IMR-90 (cell line): Measurements from ENCODE around the gene UNC119. TPM values are rescaled to one million over a fixed set of nuclear protein-coding genes. Genes with fewer than 3 reads are reported as not detected.

ENCODE experiments used
- ATAC-seq: fragments of 200-7000 bp; cut with Tn5 transposase; 2 replicates; pipeline ENCODE4 v1.9.1; 2020; ENCODE audit warnings: low read depth, mild to moderate bottlenecking, moderate library complexity
- BruUV-seq: library from RNA; stranded (reverse); fragments of 400-500 nt; replicated peaks from 2 replicates; lab custom pipeline; 2021; lab: Mats Ljungman, UMichigan
- CTCF ChIA-PET: fragments of 300-600 bp; formaldehyde crosslinking; extraction: SDS; loops from one replicate; lab custom pipeline; 2021; ENCODE audit warnings: antibody characterized with exemption; lab: Yijun Ruan, JAX
- POLR2A ChIA-PET: fragments of 300-600 bp; sonication (Branson Sonifier 250); formaldehyde crosslinking; loops from one replicate; lab custom pipeline; 2022; ENCODE audit warnings: antibody characterized with exemption; ENCODE audit not compliant: unreplicated experiment; lab: Charles Lee
- DNase-seq: peaks from one replicate; pipeline ENCODE4 v3.0.0; 2013
- H2AFZ ChIP-seq: replicated peaks from 2 replicates; pipeline ENCODE3; 2013; ENCODE audit warnings: low read length, mild to moderate bottlenecking; ENCODE audit not compliant: poor library complexity
- H2AK5ac ChIP-seq: 2 replicates; pipeline ENCODE4 v1.6.1; 2013; ENCODE audit warnings: low read depth, low read length, inconsistent platforms
- H2AK9ac ChIP-seq: replicated peaks from 2 replicates; pipeline ENCODE3; 2013; ENCODE audit warnings: mild to moderate bottlenecking, low read depth, low read length, moderate library complexity; ENCODE audit not compliant: poor library complexity
- H2BK120ac ChIP-seq: 2 replicates; pipeline ENCODE4 v1.6.1; 2013; ENCODE audit warnings: low read depth, low read length, inconsistent platforms
- H2BK15ac ChIP-seq: 3 replicates; pipeline ENCODE4 v1.6.1; 2013; ENCODE audit warnings: low read depth, low read length, inconsistent platforms
- H2BK20ac ChIP-seq: 2 replicates; pipeline ENCODE4 v1.6.1; 2013; ENCODE audit warnings: low read depth, mild to moderate bottlenecking, inconsistent platforms, low read length, moderate library complexity
- H2BK5ac ChIP-seq: 2 replicates; pipeline ENCODE4 v1.6.1; 2013; ENCODE audit warnings: mild to moderate bottlenecking, low read depth, low read length, inconsistent platforms; ENCODE audit not compliant: poor library complexity, severe bottlenecking
- H3K14ac ChIP-seq: replicated peaks from 2 replicates; pipeline ENCODE4 v1.6.1; 2013; ENCODE audit warnings: low read depth, low read length, inconsistent platforms
- H3K18ac ChIP-seq: 2 replicates; pipeline ENCODE4 v1.6.1; 2013; ENCODE audit warnings: low read depth, low read length, control low read depth
- H3K23ac ChIP-seq: 2 replicates; pipeline ENCODE4 v1.6.1; 2013; ENCODE audit warnings: low read depth, low read length, inconsistent platforms
- H3K27ac ChIP-seq: 2 replicates; pipeline ENCODE4 v1.5.1; 2013; ENCODE audit warnings: mild to moderate bottlenecking, control low read depth, low read length; ENCODE audit not compliant: insufficient read depth
- H3K27me3 ChIP-seq: 2 replicates; pipeline ENCODE4 v1.6.1; 2013; ENCODE audit warnings: low read length; ENCODE audit not compliant: control insufficient read depth, insufficient read depth
- H3K36me3 ChIP-seq: 2 replicates; pipeline ENCODE4 v1.6.1; 2013; ENCODE audit warnings: low read length, mixed read lengths; ENCODE audit not compliant: control insufficient read depth, insufficient read depth
- H3K4ac ChIP-seq: 2 replicates; pipeline ENCODE4 v1.6.1; 2013; ENCODE audit warnings: low read depth, low read length, inconsistent platforms
- H3K4me1 ChIP-seq: 2 replicates; pipeline ENCODE4 v1.6.1; 2013; ENCODE audit warnings: low read length, mixed read lengths; ENCODE audit not compliant: control insufficient read depth, insufficient read depth
- H3K4me2 ChIP-seq: 2 replicates; pipeline ENCODE4 v1.6.1; 2013; ENCODE audit warnings: low read depth, mild to moderate bottlenecking, control low read depth, low read length, moderate library complexity
- H3K4me3 ChIP-seq: 2 replicates; pipeline ENCODE4 v1.5.1; 2013; ENCODE audit warnings: low read depth, mild to moderate bottlenecking, control low read depth, low read length, moderate library complexity; ENCODE audit not compliant: insufficient read depth
- H3K56ac ChIP-seq: 2 replicates; pipeline ENCODE4 v1.6.1; 2013; ENCODE audit warnings: low read length, inconsistent platforms; ENCODE audit not compliant: insufficient read depth; ENCODE audit errors: extremely low read depth
- H3K79me1 ChIP-seq, 2 experiments: 2 replicates each; pipeline ENCODE4 v1.6.1; 2013; ENCODE audit warnings: low read length in 2 of 2, inconsistent platforms in 1 of 2, low read depth in 1 of 2
- H3K9ac ChIP-seq: 2 replicates; pipeline ENCODE4 v1.6.1; 2013; ENCODE audit warnings: low read depth, low read length, control low read depth
- H3K9me1 ChIP-seq: 2 replicates; pipeline ENCODE4 v1.6.1; 2013; ENCODE audit warnings: low read length, inconsistent platforms; ENCODE audit not compliant: insufficient read depth
- H3K9me3 ChIP-seq: 2 replicates; pipeline ENCODE4 v1.6.1; 2013; ENCODE audit warnings: low read length; ENCODE audit not compliant: control insufficient read depth, insufficient read depth
- H4K20me1 ChIP-seq: 2 replicates; pipeline ENCODE4 v1.6.1; 2013; ENCODE audit warnings: low read length, inconsistent platforms; ENCODE audit not compliant: insufficient read depth
- H4K5ac ChIP-seq: 2 replicates; pipeline ENCODE4 v1.6.1; 2013; ENCODE audit warnings: mild to moderate bottlenecking, low read depth, low read length, control low read depth
- H4K8ac ChIP-seq, 2 experiments: 2 replicates each; pipeline ENCODE4 v1.6.1; 2013; ENCODE audit warnings: low read depth in 2 of 2, low read length in 2 of 2, control low read depth in 1 of 2, inconsistent platforms in 1 of 2
- H4K91ac ChIP-seq: 2 replicates; pipeline ENCODE4 v1.6.1; 2013; ENCODE audit warnings: low read depth, low read length, inconsistent platforms; ENCODE audit not compliant: insufficient read depth
- BHLHE40 ChIP-seq: fragments of 150-350 bp; IDR thresholded peaks from 2 replicates; pipeline ENCODE4 v1.6.1; 2016; ENCODE audit warnings: mild to moderate bottlenecking, low read depth, low read length
- FOS ChIP-seq: fragments of 150-350 bp; IDR thresholded peaks from 2 replicates; pipeline ENCODE4 v1.6.1; 2016; ENCODE audit warnings: low read depth, low read length
- MAFK ChIP-seq: IDR thresholded peaks from 2 replicates; pipeline ENCODE4 v1.6.1; 2012; ENCODE audit warnings: low read depth, low read length, improper control_type of control experiment
- MAZ ChIP-seq: IDR thresholded peaks from 2 replicates; pipeline ENCODE4 v1.6.1; 2012; ENCODE audit warnings: low read depth, mild to moderate bottlenecking, low read length, improper control_type of control experiment, moderate library complexity, borderline replicate concordance
- NFE2L2 ChIP-seq: fragments of 150-350 bp; IDR thresholded peaks from 2 replicates; pipeline ENCODE4 v1.6.1; 2016; ENCODE audit warnings: low read depth, mild to moderate bottlenecking, low read length
- POLR2A ChIP-seq: IDR thresholded peaks from 2 replicates; pipeline ENCODE4 v1.6.1; 2012; ENCODE audit warnings: mild to moderate bottlenecking, low read depth, low read length
- RAD21 ChIP-seq: IDR thresholded peaks from 2 replicates; pipeline ENCODE4 v1.6.1; 2012; ENCODE audit warnings: low read length, improper control_type of control experiment
- RFX5 ChIP-seq: IDR thresholded peaks from 2 replicates; pipeline ENCODE4 v1.8.0; 2012; ENCODE audit warnings: low read depth, mild to moderate bottlenecking, low read length, moderate library complexity
- WGBS, 2 experiments: methylation state at CpG; one replicate each; pipeline versions ENCODE4 v1.1.5 to v1.1.7; 2013; ENCODE audit warnings: missing lambda C conversion rate in 2 of 2; ENCODE audit not compliant: insufficient read length in 1 of 2; ENCODE audit errors: extremely low coverage in 2 of 2; 5-methylcytosine and 5-hydroxymethylcytosine counted together
- dilution Hi-C: fragments of 300-500 bp; cut with HindIII; formaldehyde crosslinking; loops from one replicate; pipeline ENCODE4 v1.14.3; 2018; ENCODE audit warnings: low sequenced_read_pairs; ENCODE audit not compliant: unreplicated experiment
- in situ Hi-C: fragments of 300-500 bp; cut with MboI; formaldehyde crosslinking; loops from 3 replicates; pipeline ENCODE4 v1.14.3; 2019; ENCODE audit warnings: low sequenced_read_pairs, inconsistent platforms, mixed read lengths
- intact Hi-C: fragments of 100-400 bp; cut with micrococcal nuclease; formaldehyde crosslinking; loops from 2 replicates; pipeline ENCODE4 v1.10.0; 2022
- polyA plus RNA-seq, 3 experiments: library from polyadenylated mRNA; depleted of rRNA; stranded (reverse); fragments of >200 nt; gene quantifications; 2 replicates each; pipeline ENCODE4 v1.2.3, GENCODE V29; 2012; ENCODE audit warnings: low replicate concordance in 1 of 3
- total RNA-seq: library from RNA; depleted of rRNA; stranded (reverse); fragments of >200 nt; gene quantifications from 2 replicates; pipeline ENCODE4 v1.2.3, GENCODE V29; 2012
- TF ChIP-seq, protein P1 (sequence below): fragments of 150-350 bp; IDR thresholded peaks from 2 replicates; pipeline ENCODE4 v1.6.1; 2016; ENCODE audit warnings: low read depth, mild to moderate bottlenecking, low read length, moderate library complexity, borderline replicate concordance
- TF ChIP-seq, protein P2 (sequence below): fragments of 150-350 bp; IDR thresholded peaks from 2 replicates; pipeline ENCODE4 v1.6.1; 2017; ENCODE audit warnings: mild to moderate bottlenecking, antibody characterized with exemption, low read length, low read depth

Gene UNC119
- total and polyA plus RNA-seq, 2 of the 4 experiments (the other 2 are of a cell fraction): 22.4 to 57.4 TPM

DNA sequence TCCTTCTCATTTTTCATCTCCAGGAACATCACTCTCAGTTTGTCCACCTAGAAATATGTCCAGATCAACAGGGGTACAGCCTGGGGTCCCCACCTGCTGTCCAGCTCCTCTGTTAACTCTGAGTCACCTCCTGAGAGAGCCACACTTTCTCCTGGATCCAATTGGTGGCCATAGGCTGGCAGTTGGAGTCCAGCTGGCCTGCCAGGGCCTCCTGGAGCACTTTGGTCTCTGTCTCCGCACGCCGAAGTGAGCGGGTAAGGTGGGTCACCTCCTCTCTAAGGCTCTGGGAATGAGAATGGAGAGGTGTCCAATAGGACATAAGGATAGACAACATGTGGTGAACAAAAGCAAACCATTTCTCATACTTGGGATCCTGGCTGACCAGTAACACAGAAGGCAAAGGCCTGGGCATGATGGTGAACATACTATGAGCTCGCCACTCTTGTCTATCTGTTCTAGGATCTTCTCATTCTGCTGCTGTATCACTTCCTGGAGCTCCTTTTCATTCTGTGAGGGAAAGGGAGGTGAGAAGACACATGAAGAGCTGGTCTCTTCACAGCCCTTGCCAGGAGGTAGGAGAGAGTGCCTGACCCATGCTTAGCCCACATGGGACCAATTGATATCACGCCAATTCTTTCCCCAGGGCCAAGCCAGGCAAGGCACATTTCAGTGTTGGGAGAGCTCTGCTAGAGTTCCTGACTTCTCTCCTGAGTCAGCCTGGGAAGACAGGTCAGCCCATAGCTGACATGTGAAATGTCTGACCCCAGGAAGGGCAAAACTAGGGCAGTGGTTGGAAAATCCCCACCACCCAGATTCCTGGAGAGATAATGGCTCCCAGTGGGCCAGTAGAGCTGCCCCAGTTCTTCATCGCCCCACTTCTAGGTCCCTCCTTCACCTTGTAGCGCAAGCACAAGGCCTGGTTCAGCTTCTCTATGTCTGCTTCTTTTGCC, 26.1 kb upstream of the UNC119 start (continued):
- no peak for TF ChIP-seq RAD21
- TF ChIP-seq NFE2L2: no peak

DNA sequence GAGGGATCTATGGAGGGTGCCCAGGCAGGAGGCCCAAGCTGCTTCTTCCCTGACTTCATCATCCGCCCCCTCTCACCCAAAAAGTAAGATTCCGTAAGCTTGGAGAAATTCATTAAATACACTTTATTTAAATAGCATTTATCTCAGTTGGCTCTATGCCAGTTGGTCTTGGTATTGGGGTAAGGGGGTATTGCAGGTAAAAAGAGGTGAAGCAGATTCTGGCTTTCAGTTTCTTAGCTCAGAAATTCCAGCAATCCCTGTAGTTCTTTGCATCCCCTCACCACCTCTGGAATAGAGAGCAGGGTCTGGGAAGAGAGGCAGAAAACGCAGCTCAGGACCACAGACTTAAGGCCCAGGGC, 25.0 kb upstream of the UNC119 start:
- H3K4me3 ChIP-seq: no peak overlapping the region
- H2BK15ac ChIP-seq: no peak overlapping the region
- DNase-seq: no peak
- BruUV-seq: no TSS peak
- H4K20me1 ChIP-seq: no peaks in the 10 kb centered on the region
- dilution Hi-C loops: no loop called here
- H3K23ac ChIP-seq: no peak overlapping the region
- ChIA-PET CTCF (no interaction called here), POLR2A (no interaction called here)
- H3K36me3 ChIP-seq: peaks cover 25% of the 10 kb centered on the region
- no peak overlapping the region for H3K27ac ChIP-seq
- peak overlapping the region; percentile 92 for H2AFZ ChIP-seq
- peaks cover 11% of the 10 kb centered on the region for H3K9me1 ChIP-seq
- no peak overlapping the region for H4K8ac ChIP-seq
- no peak for ATAC-seq
- TF ChIP-seq BHLHE40 (no peak), RFX5 (no peak), MAFK (no peak), MAZ (no peak), NFE2L2 (no peak), FOS (no peak), POLR2A (no peak)
- TF ChIP-seq, protein P1, sequence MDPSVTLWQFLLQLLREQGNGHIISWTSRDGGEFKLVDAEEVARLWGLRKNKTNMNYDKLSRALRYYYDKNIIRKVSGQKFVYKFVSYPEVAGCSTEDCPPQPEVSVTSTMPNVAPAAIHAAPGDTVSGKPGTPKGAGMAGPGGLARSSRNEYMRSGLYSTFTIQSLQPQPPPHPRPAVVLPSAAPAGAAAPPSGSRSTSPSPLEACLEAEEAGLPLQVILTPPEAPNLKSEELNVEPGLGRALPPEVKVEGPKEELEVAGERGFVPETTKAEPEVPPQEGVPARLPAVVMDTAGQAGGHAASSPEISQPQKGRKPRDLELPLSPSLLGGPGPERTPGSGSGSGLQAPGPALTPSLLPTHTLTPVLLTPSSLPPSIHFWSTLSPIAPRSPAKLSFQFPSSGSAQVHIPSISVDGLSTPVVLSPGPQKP: no peak
- TF ChIP-seq, protein P2, sequence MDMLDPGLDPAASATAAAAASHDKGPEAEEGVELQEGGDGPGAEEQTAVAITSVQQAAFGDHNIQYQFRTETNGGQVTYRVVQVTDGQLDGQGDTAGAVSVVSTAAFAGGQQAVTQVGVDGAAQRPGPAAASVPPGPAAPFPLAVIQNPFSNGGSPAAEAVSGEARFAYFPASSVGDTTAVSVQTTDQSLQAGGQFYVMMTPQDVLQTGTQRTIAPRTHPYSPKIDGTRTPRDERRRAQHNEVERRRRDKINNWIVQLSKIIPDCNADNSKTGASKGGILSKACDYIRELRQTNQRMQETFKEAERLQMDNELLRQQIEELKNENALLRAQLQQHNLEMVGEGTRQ: no peak
- no peak overlapping the region for H3K4me2 ChIP-seq
- H4K5ac ChIP-seq: no peak overlapping the region
- no peak overlapping the region for H3K18ac ChIP-seq
- no peak overlapping the region for H3K9ac ChIP-seq
- in situ Hi-C loops: no loop called here
- no peak overlapping the region for H4K91ac ChIP-seq
- no peaks in the 10 kb centered on the region for H3K9me3 ChIP-seq
- H2BK20ac ChIP-seq: no peak overlapping the region
- H2AK5ac ChIP-seq: no peak overlapping the region
- H3K14ac ChIP-seq: no peak overlapping the region
- H3K56ac ChIP-seq: no peak overlapping the region
- H3K27me3 ChIP-seq: no peaks in the 10 kb centered on the region
- no peak overlapping the region for H3K4ac ChIP-seq
- H2BK120ac ChIP-seq: no peak overlapping the region
- intact Hi-C loops: no loop called here
- peaks cover 4 to 11% of the 10 kb centered on the region in 2 experiments; a peak in 2 of 4 replicates for H3K79me1 ChIP-seq
- peak overlapping the region; percentile 56 for H2AK9ac ChIP-seq
- H2BK5ac ChIP-seq: no peak overlapping the region
- peaks cover 6% of the 10 kb centered on the region; the same call in 1 of the 2 replicates for H3K4me1 ChIP-seq
- no CpG with 5 or more reads among the region's 3 CpGs for WGBS, 2 experiments
